GM20000 (cell line): Measurements from ENCODE around the gene CDCA8.

Experiments
- DNase-seq: peaks from one replicate; pipeline ENCODE4 v3.0.0; 2012; ENCODE audit warnings: low spot score
- TF ChIP-seq, protein P1 (sequence below): IDR thresholded peaks from 2 replicates; pipeline ENCODE4 v1.5.1; 2012; ENCODE audit warnings: mild to moderate bottlenecking, control low read depth; ENCODE audit errors: extremely low read depth, missing control alignments

The CDCA8 gene

DNA sequence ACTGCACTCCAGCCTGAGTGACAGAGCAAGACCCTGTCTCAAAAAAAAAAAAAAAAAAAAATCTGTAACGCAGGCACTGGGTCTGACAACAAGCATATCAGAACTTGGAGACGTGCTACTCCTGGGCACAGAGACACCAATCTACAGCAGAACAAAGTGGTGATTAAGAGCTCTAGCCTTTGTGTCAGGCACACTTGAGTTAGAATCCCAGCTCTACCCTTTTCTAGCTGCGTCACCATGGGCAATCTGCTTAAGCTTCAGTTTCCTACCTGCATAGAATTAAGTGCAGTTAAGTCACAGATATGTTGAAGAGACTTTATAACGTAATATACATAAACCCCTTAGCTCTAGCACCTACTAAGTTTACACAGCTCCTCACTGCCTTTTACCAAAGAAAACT, 3.4 kb upstream of the CDCA8 start:
- DNase-seq: no peak
- TF ChIP-seq, protein P1, sequence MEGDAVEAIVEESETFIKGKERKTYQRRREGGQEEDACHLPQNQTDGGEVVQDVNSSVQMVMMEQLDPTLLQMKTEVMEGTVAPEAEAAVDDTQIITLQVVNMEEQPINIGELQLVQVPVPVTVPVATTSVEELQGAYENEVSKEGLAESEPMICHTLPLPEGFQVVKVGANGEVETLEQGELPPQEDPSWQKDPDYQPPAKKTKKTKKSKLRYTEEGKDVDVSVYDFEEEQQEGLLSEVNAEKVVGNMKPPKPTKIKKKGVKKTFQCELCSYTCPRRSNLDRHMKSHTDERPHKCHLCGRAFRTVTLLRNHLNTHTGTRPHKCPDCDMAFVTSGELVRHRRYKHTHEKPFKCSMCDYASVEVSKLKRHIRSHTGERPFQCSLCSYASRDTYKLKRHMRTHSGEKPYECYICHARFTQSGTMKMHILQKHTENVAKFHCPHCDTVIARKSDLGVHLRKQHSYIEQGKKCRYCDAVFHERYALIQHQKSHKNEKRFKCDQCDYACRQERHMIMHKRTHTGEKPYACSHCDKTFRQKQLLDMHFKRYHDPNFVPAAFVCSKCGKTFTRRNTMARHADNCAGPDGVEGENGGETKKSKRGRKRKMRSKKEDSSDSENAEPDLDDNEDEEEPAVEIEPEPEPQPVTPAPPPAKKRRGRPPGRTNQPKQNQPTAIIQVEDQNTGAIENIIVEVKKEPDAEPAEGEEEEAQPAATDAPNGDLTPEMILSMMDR: no peak

DNA sequence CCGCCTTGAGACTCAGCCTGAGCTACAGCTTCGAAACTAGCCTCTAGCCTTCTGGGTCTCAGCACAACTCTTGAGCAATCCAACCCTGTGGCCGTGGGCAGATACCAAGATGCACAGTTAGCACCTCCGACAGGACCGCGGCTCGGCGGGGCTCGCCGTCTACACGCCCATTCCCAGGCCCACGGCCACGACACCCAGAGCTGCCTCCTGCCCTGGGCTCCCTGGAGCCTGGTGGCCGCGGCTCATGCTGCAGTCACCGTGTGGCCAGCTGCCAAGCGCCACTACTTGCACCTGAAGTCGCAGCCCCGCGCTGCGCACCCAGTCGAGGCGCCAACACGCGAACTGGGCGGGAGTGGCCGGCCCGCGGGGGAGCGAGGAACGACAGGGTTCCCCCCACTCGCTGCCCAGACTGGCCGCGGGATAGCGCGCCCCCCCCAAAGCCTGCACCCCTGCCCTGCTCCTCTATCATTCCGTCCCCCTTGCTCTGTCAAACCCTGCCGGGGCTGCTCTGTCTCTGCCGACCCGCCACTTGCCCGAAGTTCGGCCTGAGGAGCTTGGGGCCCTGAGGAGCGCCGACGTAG, 729 bp upstream of the CDCA8 start:
- TF ChIP-seq, protein P1: no peak
- DNase-seq: no peak

DNA sequence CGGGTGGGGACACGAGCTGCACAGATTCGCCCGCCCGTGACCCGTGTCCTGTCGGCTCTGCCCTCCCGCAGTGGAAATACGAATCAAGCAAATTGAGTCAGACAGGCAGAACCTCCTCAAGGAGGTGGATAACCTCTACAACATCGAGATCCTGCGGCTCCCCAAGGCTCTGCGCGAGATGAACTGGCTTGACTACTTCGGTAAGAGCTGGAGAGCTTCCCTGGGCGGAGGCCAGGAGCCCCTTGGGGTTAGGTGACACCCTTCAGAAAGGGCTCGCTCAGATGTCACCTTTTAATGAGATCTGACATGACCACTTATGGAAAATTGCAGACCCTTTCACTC, 489 bp downstream of the CDCA8 start:
- TF ChIP-seq, protein P1: no peak
- no peak for DNase-seq

DNA sequence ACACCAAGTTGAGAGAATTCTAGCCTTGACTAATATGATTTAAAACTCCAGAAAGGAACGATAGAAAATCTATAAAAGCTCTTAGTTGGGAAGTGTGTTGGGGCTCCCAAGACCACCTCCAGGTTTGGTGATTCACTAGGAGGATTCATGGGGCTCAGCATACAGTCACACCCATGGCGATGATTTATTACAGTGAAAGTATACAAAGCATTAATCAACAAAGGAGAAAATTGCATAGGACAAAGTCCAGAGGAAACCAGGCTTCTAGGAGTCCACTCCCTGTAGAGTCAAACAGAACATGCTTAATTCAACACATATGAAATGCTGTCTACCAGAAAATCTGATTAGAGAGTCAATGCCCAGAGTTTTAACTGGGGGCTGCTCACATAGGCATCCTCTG, 4.8 kb downstream of the CDCA8 start:
- TF ChIP-seq, protein P1: no peak
- DNase-seq: no peak

DNA sequence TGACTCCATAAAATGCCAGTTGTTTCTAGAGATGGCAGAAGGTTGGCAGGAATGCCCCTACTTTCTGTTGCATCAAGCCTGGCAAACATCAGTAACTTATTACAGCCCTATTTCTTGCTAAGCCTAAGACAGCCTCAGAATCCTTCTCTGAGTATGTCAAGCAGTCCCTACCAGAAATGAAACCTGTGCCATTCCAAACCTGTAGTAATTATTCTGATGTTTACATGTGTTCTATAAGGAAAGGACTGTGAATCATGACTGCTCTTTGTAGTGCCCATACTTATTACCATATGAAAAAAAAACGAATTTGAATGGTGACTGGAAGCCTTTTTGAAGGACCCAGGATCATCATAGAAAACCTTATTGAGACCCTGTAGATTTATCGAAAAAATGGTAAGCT, 5.4 kb downstream of the CDCA8 start:
- no peak for DNase-seq
- TF ChIP-seq, protein P1: no peak

DNA sequence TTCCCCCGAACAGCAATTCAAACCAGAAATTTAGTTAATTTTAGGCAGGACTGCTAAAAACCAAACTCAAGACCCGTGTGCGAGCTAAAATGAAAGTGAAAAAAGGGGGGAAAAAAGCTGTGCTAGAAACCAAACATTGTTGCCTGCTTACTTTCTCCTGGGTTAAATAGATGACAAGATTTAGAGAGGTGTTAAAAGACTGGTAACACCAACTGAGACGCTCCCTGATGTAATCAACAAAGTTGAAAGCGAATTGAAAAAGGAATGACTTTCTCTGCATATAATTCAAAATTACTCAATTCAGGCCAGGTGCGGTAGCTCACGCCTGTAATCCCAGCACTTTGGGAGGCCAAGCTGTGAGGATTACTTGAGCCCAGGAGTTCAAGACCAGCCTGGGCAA, 6.8 kb downstream of the CDCA8 start:
- DNase-seq: no peak
- TF ChIP-seq, protein P1: no peak

DNA sequence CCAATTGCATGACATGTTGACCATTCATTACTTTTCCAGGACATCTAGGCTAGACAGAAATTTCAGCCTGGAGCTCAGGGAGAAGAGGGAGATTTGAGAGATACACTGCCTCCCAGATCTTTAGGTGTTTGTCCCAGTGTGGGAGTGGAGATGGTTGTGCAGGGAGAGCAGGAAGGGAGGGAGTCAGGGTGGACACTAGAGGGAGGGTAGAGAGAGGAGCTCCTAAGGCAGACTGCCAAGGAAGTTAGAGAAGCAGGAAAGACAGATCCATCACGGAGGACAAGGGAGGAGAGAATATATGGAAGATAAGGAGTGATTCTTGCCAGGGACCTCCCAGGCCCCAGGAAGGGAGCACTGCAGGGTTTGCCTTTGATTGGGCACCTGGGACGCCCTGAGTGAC, 8.7 kb downstream of the CDCA8 start:
- no peak for DNase-seq
- TF ChIP-seq, protein P1: no peak
